Nephron (organoid): ENCODE measurements around the gene PEPD.

Experiments used
- H3K27ac Mint-ChIP-seq, 3 experiments: 2 replicates each; pipeline ENCODE4 v1.8.0; 2020; ENCODE audit warnings: mixed read lengths in 3 of 3, mild to moderate bottlenecking in 2 of 3, moderate library complexity in 1 of 3
- H3K27me3 Mint-ChIP-seq: 2 replicates; pipeline ENCODE4 v1.8.0; 2021; ENCODE audit warnings: low read depth, mild to moderate bottlenecking, moderate library complexity, mixed read lengths
- H3K36me3 Mint-ChIP-seq: 2 replicates; pipeline ENCODE4 v1.8.0; 2020; ENCODE audit warnings: low read depth, mixed read lengths
- H3K4me1 Mint-ChIP-seq: 2 replicates; pipeline ENCODE4 v1.8.0; 2020; ENCODE audit warnings: mixed read lengths
- H3K4me3 Mint-ChIP-seq, 3 experiments: 2 replicates each; pipeline ENCODE4 v1.8.0; 2020; ENCODE audit warnings: mild to moderate bottlenecking in 3 of 3, mixed read lengths in 3 of 3, moderate library complexity in 2 of 3
- H3K9me3 Mint-ChIP-seq: 2 replicates; pipeline ENCODE4 v1.8.0; 2020; ENCODE audit warnings: mixed read lengths
- TF ChIP-seq, protein P1 (sequence below), 3 experiments: fragments of 200-600 bp; sonication (generic); IDR thresholded peaks; one replicate each; pipeline ENCODE4 v1.5.0; 2021; ENCODE audit warnings: antibody characterized with exemption in 3 of 3; ENCODE audit not compliant: unreplicated experiment in 3 of 3

PEPD gene

GRCh38 chr19:33503433-33504057 lies 18.0 kb downstream of the PEPD start:
- Mint-ChIP-seq H3K36me3 (peaks cover 3% of the 10 kb centered on the region), H3K27me3 (no peaks in the 10 kb centered on the region), H3K9me3 (no peaks in the 10 kb centered on the region), H3K27ac (no peak overlapping the region), H3K4me3 (no peak overlapping the region), H3K4me1 (no peaks in the 10 kb centered on the region)
- TF ChIP-seq, protein P1, sequence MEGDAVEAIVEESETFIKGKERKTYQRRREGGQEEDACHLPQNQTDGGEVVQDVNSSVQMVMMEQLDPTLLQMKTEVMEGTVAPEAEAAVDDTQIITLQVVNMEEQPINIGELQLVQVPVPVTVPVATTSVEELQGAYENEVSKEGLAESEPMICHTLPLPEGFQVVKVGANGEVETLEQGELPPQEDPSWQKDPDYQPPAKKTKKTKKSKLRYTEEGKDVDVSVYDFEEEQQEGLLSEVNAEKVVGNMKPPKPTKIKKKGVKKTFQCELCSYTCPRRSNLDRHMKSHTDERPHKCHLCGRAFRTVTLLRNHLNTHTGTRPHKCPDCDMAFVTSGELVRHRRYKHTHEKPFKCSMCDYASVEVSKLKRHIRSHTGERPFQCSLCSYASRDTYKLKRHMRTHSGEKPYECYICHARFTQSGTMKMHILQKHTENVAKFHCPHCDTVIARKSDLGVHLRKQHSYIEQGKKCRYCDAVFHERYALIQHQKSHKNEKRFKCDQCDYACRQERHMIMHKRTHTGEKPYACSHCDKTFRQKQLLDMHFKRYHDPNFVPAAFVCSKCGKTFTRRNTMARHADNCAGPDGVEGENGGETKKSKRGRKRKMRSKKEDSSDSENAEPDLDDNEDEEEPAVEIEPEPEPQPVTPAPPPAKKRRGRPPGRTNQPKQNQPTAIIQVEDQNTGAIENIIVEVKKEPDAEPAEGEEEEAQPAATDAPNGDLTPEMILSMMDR (IDR thresholded peaks at IDR 0.05; ENCODE audit: unreplicated experiment in 3 of 3) = no peak

DNA sequence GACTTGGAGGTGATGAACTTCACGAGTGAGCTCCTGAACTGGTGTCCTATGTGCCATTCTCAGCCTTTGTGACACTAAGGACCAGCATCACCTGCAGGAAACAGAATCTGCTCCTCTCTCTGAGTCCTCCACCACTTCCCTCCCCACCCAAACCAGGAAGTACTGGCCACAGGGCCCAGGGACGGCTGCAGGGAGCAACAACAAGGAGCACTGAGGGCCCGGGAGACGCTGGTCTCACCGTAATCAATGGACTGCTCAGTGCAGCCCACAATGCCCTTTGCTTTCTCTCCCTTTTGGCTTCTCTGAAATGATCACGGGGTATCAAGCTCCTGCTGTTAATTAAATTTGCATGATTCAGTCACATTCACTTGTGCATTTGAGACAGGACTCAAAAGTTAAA lies 18.6 kb downstream of the PEPD start:
- Mint-ChIP-seq H3K9me3 (no peaks in the 10 kb centered on the region), H3K4me3 (no peak overlapping the region), H3K36me3 (peaks cover 3% of the 10 kb centered on the region), H3K27me3 (no peaks in the 10 kb centered on the region), H3K27ac (no peak overlapping the region), H3K4me1 (no peaks in the 10 kb centered on the region)
- TF ChIP-seq, protein P1 (IDR thresholded peaks at IDR 0.05; ENCODE audit: unreplicated experiment in 3 of 3) = no peak

GRCh38 chr19:33502521-33502920 lies 19.1 kb downstream of the PEPD start:
- H3K36me3 Mint-ChIP-seq = peaks cover 3% of the 10 kb centered on the region
- TF ChIP-seq, protein P1 (IDR thresholded peaks at IDR 0.05; ENCODE audit: unreplicated experiment in 3 of 3) = no peak
- no peak overlapping the region for H3K4me3 Mint-ChIP-seq
- no peaks in the 10 kb centered on the region for H3K9me3 Mint-ChIP-seq
- no peaks in the 10 kb centered on the region for H3K27me3 Mint-ChIP-seq
- no peaks in the 10 kb centered on the region for H3K4me1 Mint-ChIP-seq
- no peak overlapping the region for H3K27ac Mint-ChIP-seq

GRCh38 chr19:33501693-33502356 lies 19.8 kb downstream of the PEPD start:
- TF ChIP-seq, protein P1 (IDR thresholded peaks at IDR 0.05; ENCODE audit: unreplicated experiment in 3 of 3) = no peak
- no peak overlapping the region for H3K27ac Mint-ChIP-seq
- peaks cover 3% of the 10 kb centered on the region for H3K36me3 Mint-ChIP-seq
- no peak overlapping the region for H3K4me3 Mint-ChIP-seq
- no peaks in the 10 kb centered on the region for H3K9me3 Mint-ChIP-seq
- H3K4me1 Mint-ChIP-seq = no peaks in the 10 kb centered on the region
- H3K27me3 Mint-ChIP-seq = no peaks in the 10 kb centered on the region

DNA sequence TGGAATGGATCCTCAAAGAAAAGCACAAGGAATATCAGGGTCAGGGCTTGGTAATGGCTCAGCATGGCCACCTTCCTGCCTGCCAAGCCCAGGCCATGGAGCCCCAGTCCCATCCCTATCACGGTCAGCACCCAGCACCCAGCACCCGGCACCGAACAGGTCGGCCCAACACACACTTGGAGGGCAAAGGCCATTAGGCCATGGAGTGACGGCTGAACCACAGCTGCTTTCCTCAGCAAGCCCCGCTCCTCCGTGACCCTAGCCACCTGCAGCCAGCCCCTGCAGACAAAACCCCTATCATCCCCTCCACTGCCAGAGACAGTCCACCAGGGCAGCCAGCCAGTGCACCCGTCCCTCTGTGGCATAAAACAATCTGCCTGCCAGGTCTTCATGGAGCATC lies 20.6 kb downstream of the PEPD start:
- H3K4me3 Mint-ChIP-seq = no peak overlapping the region
- no peaks in the 10 kb centered on the region for H3K27me3 Mint-ChIP-seq
- H3K27ac Mint-ChIP-seq = no peak overlapping the region
- H3K9me3 Mint-ChIP-seq = no peaks in the 10 kb centered on the region
- peaks cover 8% of the 10 kb centered on the region for H3K36me3 Mint-ChIP-seq
- TF ChIP-seq, protein P1 (IDR thresholded peaks at IDR 0.05; ENCODE audit: unreplicated experiment in 3 of 3) = no peak
- peaks cover 6% of the 10 kb centered on the region for H3K4me1 Mint-ChIP-seq

DNA sequence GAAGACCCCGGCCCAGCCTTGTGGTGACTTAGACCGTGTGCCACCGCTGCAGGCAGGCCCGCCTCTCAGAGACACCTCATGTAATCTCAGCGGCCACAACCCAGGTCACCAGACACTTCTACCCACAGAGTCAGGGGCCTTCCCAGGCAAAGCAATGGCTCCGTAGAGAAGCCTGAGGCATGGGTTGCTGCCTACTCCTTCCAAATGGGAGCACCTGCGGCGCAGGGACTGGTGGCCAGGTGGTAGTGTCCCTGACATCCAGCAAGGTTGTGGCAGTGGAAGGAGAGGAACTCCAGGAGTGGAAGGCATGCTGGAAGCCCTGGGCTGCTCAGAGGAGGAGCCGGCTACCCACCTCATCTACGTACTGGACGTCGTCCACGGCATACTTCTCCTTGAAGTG lies 21.0 kb downstream of the PEPD start:
- peaks cover 8% of the 10 kb centered on the region for H3K36me3 Mint-ChIP-seq
- no peaks in the 10 kb centered on the region for H3K9me3 Mint-ChIP-seq
- TF ChIP-seq, protein P1 (IDR thresholded peaks at IDR 0.05; ENCODE audit: unreplicated experiment in 3 of 3) = no peak
- H3K27me3 Mint-ChIP-seq = no peaks in the 10 kb centered on the region
- peaks cover 7% of the 10 kb centered on the region for H3K4me1 Mint-ChIP-seq
- H3K27ac Mint-ChIP-seq = no peak overlapping the region
- H3K4me3 Mint-ChIP-seq = no peak overlapping the region
